Measurements from ENCODE around the gene SH3BGR. TPM values are rescaled to one million over a fixed set of nuclear protein-coding genes. Genes with fewer than 3 reads are reported as not detected.

Gene SH3BGR
- total RNA-seq, 1 donor from 2014 or later, result 2.2 TPM

- no peak overlapping the region for H3K27ac Mint-ChIP-seq
- H3K4me1 Mint-ChIP-seq (ENCODE audit: low read depth), result no peaks in the 10 kb centered on the region
- DNase-seq (ENCODE audit: low spot score, unreplicated experiment), result no peak
- no peak for TF ChIP-seq CTCF (IDR thresholded peaks at IDR 0.05; ENCODE audit: unreplicated experiment)
- peaks cover 3% of the 10 kb centered on the region for H3K27me3 Mint-ChIP-seq
- no peak overlapping the region for H3K4me3 Mint-ChIP-seq (ENCODE audit: low read depth)
- peaks cover 10% of the 10 kb centered on the region for H3K9me3 Mint-ChIP-seq (ENCODE audit: low read depth)
- H3K36me3 Mint-ChIP-seq (ENCODE audit: insufficient read depth), result no peaks in the 10 kb centered on the region
These were observed 91.0 kb downstream of the SH3BGR start for GRCh38 chr21:39542736-39543135.

GRCh38 chr21:39546522-39546921, 94.8 kb downstream of the SH3BGR start:
- H3K9me3 Mint-ChIP-seq (ENCODE audit: low read depth), result peaks cover 5% of the 10 kb centered on the region

GRCh38 chr21:39552856-39553255, 101.1 kb downstream of the SH3BGR start:
- Mint-ChIP-seq H3K27ac (no peak overlapping the region), H3K27me3 (no peaks in the 10 kb centered on the region), H3K4me1 (ENCODE audit: low read depth) (no peaks in the 10 kb centered on the region), H3K9me3 (ENCODE audit: low read depth) (peaks cover 6% of the 10 kb centered on the region), H3K4me3 (ENCODE audit: low read depth) (no peak overlapping the region), H3K36me3 (ENCODE audit: insufficient read depth) (no peaks in the 10 kb centered on the region)
- DNase-seq (ENCODE audit: low spot score, unreplicated experiment), result no peak
- no peak for TF ChIP-seq CTCF (IDR thresholded peaks at IDR 0.05; ENCODE audit: unreplicated experiment)

More at GRCh38 chr21:39546522-39546921, 94.8 kb downstream of the SH3BGR start:
- H3K36me3 Mint-ChIP-seq (ENCODE audit: insufficient read depth), result no peaks in the 10 kb centered on the region
- DNase-seq (ENCODE audit: low spot score, unreplicated experiment), result no peak
- no peak overlapping the region for H3K27ac Mint-ChIP-seq
- no peak for TF ChIP-seq CTCF (IDR thresholded peaks at IDR 0.05; ENCODE audit: unreplicated experiment)
- no peak overlapping the region for H3K4me3 Mint-ChIP-seq (ENCODE audit: low read depth)
- no peaks in the 10 kb centered on the region for H3K27me3 Mint-ChIP-seq
- H3K4me1 Mint-ChIP-seq (ENCODE audit: low read depth), result no peaks in the 10 kb centered on the region

- TF ChIP-seq CTCF (IDR thresholded peaks at IDR 0.05; ENCODE audit: unreplicated experiment), result no peak
- Mint-ChIP-seq H3K27me3 (no peaks in the 10 kb centered on the region), H3K36me3 (ENCODE audit: insufficient read depth) (no peaks in the 10 kb centered on the region), H3K27ac (no peak overlapping the region), H3K9me3 (ENCODE audit: low read depth) (peaks cover 8% of the 10 kb centered on the region), H3K4me1 (ENCODE audit: low read depth) (no peaks in the 10 kb centered on the region), H3K4me3 (ENCODE audit: low read depth) (no peak overlapping the region)
- no peak for DNase-seq (ENCODE audit: low spot score, unreplicated experiment)
These were observed 101.6 kb downstream of the SH3BGR start for GRCh38 chr21:39553331-39553730.

GRCh38 chr21:39555911-39556590, 104.3 kb downstream of the SH3BGR start:
- H3K27ac Mint-ChIP-seq, result no peak overlapping the region
- no peaks in the 10 kb centered on the region for H3K36me3 Mint-ChIP-seq (ENCODE audit: insufficient read depth)
- TF ChIP-seq CTCF (IDR thresholded peaks at IDR 0.05; ENCODE audit: unreplicated experiment), result no peak
- peaks cover 8% of the 10 kb centered on the region for H3K9me3 Mint-ChIP-seq (ENCODE audit: low read depth)
- peaks cover under 1% of the 10 kb centered on the region for H3K27me3 Mint-ChIP-seq
- H3K4me3 Mint-ChIP-seq (ENCODE audit: low read depth), result no peak overlapping the region
- no peak for DNase-seq (ENCODE audit: low spot score, unreplicated experiment)
- H3K4me1 Mint-ChIP-seq (ENCODE audit: low read depth), result peaks cover 1% of the 10 kb centered on the region

All from progenitor cell of endocrine pancreas (in vitro differentiated cells).